Measurements from ENCODE around the gene RAB34.

Gene RAB34

DNA sequence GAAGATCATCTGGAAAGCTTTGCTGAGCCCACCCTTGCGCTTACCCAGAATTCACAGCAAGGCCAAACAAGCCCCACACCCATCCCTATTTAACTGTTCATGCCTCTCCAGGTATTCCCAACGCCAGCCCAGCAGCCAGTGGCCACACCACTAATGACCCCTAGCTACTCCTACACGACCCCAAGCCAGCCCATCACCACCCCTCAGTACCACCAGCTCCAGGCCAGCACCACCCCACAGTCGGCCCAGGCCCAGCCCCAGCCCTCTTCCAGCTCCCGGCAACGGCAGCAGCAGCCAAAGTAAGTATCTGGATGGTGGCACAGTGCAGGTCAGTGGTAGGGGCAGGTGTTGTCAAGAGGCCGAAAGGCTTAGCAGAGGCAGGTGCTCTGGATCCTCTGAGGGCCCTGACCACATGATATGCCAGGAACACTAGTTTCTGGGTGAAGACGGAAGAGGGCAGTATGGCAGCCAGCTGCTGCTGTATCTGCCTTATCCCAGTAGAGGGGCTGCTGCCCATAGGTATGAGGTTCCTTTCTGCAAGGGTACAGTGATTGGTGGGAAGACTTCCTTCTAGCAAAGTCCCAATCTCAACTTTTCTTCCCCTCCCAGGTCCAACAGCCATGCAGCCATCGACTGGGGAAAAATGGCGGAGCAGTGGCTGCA lies 16.7 kb downstream of the RAB34 start:
- H3K14ac ChIP-seq (ENCODE audit: low read length in 2 of 2) = no peak overlapping the region
- H2AFZ ChIP-seq (ENCODE audit: low read depth, low read length) = no peak overlapping the region
- 98% methylated on average over 9 of the region's 10 CpGs for WGBS
- H2BK12ac ChIP-seq (ENCODE audit: low read length in 2 of 2) = no peak overlapping the region
- no peak overlapping the region for H2BK120ac ChIP-seq (ENCODE audit: low read depth, low read length)
- H3K4me2 ChIP-seq (ENCODE audit: low read length, poor library complexity, severe bottlenecking) = no peak overlapping the region
- H3K23ac ChIP-seq (ENCODE audit: low read length in 2 of 2) = no peak overlapping the region
- H4K91ac ChIP-seq (ENCODE audit: low read length) = no peak overlapping the region
- no peak overlapping the region for H3K9ac ChIP-seq (ENCODE audit: low read length)
- H2BK5ac ChIP-seq (ENCODE audit: low read depth, low read length, poor library complexity, severe bottlenecking) = no peak overlapping the region
- H3K27me3 ChIP-seq (ENCODE audit: control insufficient read depth in 1 of 2, insufficient read depth in 1 of 2, low read length in 2 of 2) = no peaks in the 10 kb centered on the region
- no peak overlapping the region for H3K4ac ChIP-seq (ENCODE audit: low read depth in 1 of 2, low read length in 2 of 2)
- H3K27ac ChIP-seq (ENCODE audit: low read length, poor library complexity, severe bottlenecking) = no peak overlapping the region
- H2AK5ac ChIP-seq (ENCODE audit: low read length, severe bottlenecking) = no peak overlapping the region
- H2BK15ac ChIP-seq (ENCODE audit: low read depth, poor library complexity, severe bottlenecking) = no peak overlapping the region
- no peak overlapping the region for H3K4me3 ChIP-seq (ENCODE audit: insufficient read depth in 1 of 2, low read depth in 1 of 2, low read length in 2 of 2)
- H3K79me1 ChIP-seq (replicated peaks; ENCODE audit: low read length, poor library complexity, severe bottlenecking) = peaks cover 11% of the 10 kb centered on the region
- H3K36me3 ChIP-seq (ENCODE audit: control insufficient read depth in 1 of 2, insufficient read depth in 2 of 2, low read depth in 1 of 2, low read length in 2 of 2) = peaks cover 96 to 98% of the 10 kb centered on the region in 2 experiments
- H3K9me3 ChIP-seq (ENCODE audit: control insufficient read depth, low read length) = no peaks in the 10 kb centered on the region
- H3K18ac ChIP-seq (ENCODE audit: low read depth in 1 of 2, low read length in 2 of 2) = no peak overlapping the region
- DNase-seq = no peak
- no peak overlapping the region for H4K8ac ChIP-seq (ENCODE audit: low read length)
- peaks cover 4% of the 10 kb centered on the region for H3K4me1 ChIP-seq (ENCODE audit: control insufficient read depth, insufficient read depth, low read depth, low read length)

DNA sequence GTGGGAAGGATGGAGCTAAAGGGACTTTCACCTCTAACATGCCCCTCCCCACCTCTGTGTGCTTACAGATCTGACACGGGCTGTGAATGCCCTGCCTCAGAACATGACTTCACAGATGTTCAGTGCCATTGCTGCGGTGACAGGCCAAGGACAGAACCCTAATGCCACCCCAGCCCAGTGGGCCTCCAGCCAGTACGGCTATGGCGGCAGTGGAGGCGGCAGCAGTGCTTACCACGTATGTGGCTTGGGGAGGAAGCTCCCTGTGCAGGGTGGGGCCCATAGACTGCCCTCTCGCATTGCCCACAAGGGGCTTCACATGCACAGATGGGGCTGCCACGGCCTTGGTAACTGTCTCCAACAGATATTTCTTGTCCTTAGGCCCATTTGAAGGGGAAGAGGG lies 17.4 kb downstream of the RAB34 start:
- H2BK5ac ChIP-seq (ENCODE audit: low read depth, low read length, poor library complexity, severe bottlenecking) = no peak overlapping the region
- H3K14ac ChIP-seq (ENCODE audit: low read length in 2 of 2) = no peak overlapping the region
- H3K4me3 ChIP-seq (ENCODE audit: insufficient read depth in 1 of 2, low read depth in 1 of 2, low read length in 2 of 2) = no peak overlapping the region
- H3K9ac ChIP-seq (ENCODE audit: low read length) = no peak overlapping the region
- H2AFZ ChIP-seq (ENCODE audit: low read depth, low read length) = no peak overlapping the region
- H3K4ac ChIP-seq (ENCODE audit: low read depth in 1 of 2, low read length in 2 of 2) = no peak overlapping the region
- H3K27me3 ChIP-seq (ENCODE audit: control insufficient read depth in 1 of 2, insufficient read depth in 1 of 2, low read length in 2 of 2) = no peaks in the 10 kb centered on the region
- no peak overlapping the region for H3K4me2 ChIP-seq (ENCODE audit: low read length, poor library complexity, severe bottlenecking)
- no peaks in the 10 kb centered on the region for H3K9me3 ChIP-seq (ENCODE audit: control insufficient read depth, low read length)
- no peak overlapping the region for H2BK15ac ChIP-seq (ENCODE audit: low read depth, poor library complexity, severe bottlenecking)
- no peak overlapping the region for H3K18ac ChIP-seq (ENCODE audit: low read depth in 1 of 2, low read length in 2 of 2)
- H2BK120ac ChIP-seq (ENCODE audit: low read depth, low read length) = no peak overlapping the region
- no peak overlapping the region for H3K23ac ChIP-seq (ENCODE audit: low read length in 2 of 2)
- H2AK5ac ChIP-seq (ENCODE audit: low read length, severe bottlenecking) = no peak overlapping the region
- H3K36me3 ChIP-seq (ENCODE audit: control insufficient read depth in 1 of 2, insufficient read depth in 2 of 2, low read depth in 1 of 2, low read length in 2 of 2) = peaks cover 96 to 98% of the 10 kb centered on the region in 2 experiments
- H2BK12ac ChIP-seq (ENCODE audit: low read length in 2 of 2) = no peak overlapping the region
- no peak overlapping the region for H4K91ac ChIP-seq (ENCODE audit: low read length)
- 98% methylated on average over 8 of the region's 8 CpGs for WGBS
- no peak for DNase-seq
- no peak overlapping the region for H4K8ac ChIP-seq (ENCODE audit: low read length)
- H3K79me1 ChIP-seq (replicated peaks; ENCODE audit: low read length, poor library complexity, severe bottlenecking) = peaks cover 11% of the 10 kb centered on the region
- H3K4me1 ChIP-seq (ENCODE audit: control insufficient read depth, insufficient read depth, low read depth, low read length) = peaks cover 4% of the 10 kb centered on the region
- H3K27ac ChIP-seq (ENCODE audit: low read length, poor library complexity, severe bottlenecking) = no peak overlapping the region

DNA sequence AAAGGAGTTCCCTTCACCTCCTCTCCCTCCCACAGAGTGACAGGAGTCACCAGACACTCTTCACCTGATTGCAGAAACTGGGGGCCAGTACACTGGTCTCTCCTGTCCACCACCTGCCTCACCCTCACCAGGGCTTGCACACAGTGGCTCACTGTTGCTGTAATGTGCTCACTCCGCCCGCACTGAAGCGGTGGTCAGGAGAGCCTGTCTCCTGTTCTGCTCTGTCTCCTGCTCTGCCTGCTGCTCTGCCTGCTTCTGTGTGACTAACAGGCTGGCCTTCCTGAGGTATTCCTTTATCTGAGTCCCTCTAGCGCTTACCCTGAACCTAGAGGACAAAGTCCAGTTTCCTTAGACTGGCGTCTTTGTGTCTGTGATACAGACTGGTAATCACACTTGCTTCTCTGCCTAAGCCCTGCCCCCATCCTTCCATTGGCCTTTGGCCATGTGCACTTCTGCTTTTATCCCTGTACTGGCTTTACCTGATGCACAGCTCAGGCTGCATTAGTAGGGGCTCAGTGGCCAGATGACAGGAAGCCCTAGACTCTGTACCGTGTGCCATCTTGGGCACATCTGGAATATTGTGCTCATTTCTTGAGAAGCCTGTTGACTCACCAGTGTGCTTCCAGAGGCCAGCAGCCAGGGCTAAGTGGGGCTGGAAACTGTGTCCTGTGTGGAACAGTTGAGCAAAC lies 19.3 kb downstream of the RAB34 start:
- H2BK5ac ChIP-seq (ENCODE audit: low read depth, low read length, poor library complexity, severe bottlenecking) = no peak overlapping the region
- H3K4ac ChIP-seq (ENCODE audit: low read depth in 1 of 2, low read length in 2 of 2) = no peak overlapping the region
- H3K36me3 ChIP-seq (ENCODE audit: control insufficient read depth in 1 of 2, insufficient read depth in 2 of 2, low read depth in 1 of 2, low read length in 2 of 2) = peaks cover 93 to 99% of the 10 kb centered on the region in 2 experiments
- H2BK120ac ChIP-seq (ENCODE audit: low read depth, low read length) = no peak overlapping the region
- H3K27ac ChIP-seq (ENCODE audit: low read length, poor library complexity, severe bottlenecking) = no peak overlapping the region
- no peak overlapping the region for H4K91ac ChIP-seq (ENCODE audit: low read length)
- H2BK12ac ChIP-seq (ENCODE audit: low read length in 2 of 2) = no peak overlapping the region
- no peak overlapping the region for H3K18ac ChIP-seq (ENCODE audit: low read depth in 1 of 2, low read length in 2 of 2)
- no peak overlapping the region for H3K4me2 ChIP-seq (ENCODE audit: low read length, poor library complexity, severe bottlenecking)
- no peak overlapping the region for H4K8ac ChIP-seq (ENCODE audit: low read length)
- no peaks in the 10 kb centered on the region for H3K27me3 ChIP-seq (ENCODE audit: control insufficient read depth in 1 of 2, insufficient read depth in 1 of 2, low read length in 2 of 2)
- 98% methylated on average over 6 of the region's 6 CpGs for WGBS
- no peak overlapping the region for H3K4me3 ChIP-seq (ENCODE audit: insufficient read depth in 1 of 2, low read depth in 1 of 2, low read length in 2 of 2)
- H3K9ac ChIP-seq (ENCODE audit: low read length) = no peak overlapping the region
- DNase-seq = no peak
- H3K23ac ChIP-seq (ENCODE audit: low read length in 2 of 2) = no peak overlapping the region
- H2BK15ac ChIP-seq (ENCODE audit: low read depth, poor library complexity, severe bottlenecking) = no peak overlapping the region
- peaks cover 16% of the 10 kb centered on the region for H3K79me1 ChIP-seq (replicated peaks; ENCODE audit: low read length, poor library complexity, severe bottlenecking)
- peaks cover 4% of the 10 kb centered on the region for H3K4me1 ChIP-seq (ENCODE audit: control insufficient read depth, insufficient read depth, low read depth, low read length)
- no peak overlapping the region for H3K14ac ChIP-seq (ENCODE audit: low read length in 2 of 2)
- H2AK5ac ChIP-seq (ENCODE audit: low read length, severe bottlenecking) = no peak overlapping the region
- no peaks in the 10 kb centered on the region for H3K9me3 ChIP-seq (ENCODE audit: control insufficient read depth, low read length)
- no peak overlapping the region for H2AFZ ChIP-seq (ENCODE audit: low read depth, low read length)

DNA sequence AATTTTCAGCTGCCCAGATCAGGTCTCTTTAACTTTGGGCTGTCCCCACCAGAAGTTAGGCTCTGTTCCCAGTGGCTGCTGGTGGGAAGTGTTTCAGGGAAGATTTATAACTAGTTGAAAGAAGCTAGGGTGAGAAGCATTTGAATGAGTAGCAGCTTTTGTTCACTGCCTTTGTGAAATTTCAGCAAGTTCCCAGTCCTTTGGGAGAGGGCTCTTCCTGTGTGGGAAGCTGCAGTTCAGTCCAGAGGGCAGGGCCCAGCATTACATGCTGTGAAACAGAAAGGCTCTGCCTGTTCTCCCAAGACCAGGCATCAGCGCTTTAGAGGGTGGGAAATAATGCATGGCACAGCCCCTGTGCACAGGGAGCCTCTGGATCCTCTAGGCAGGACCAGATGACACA lies 23.8 kb downstream of the RAB34 start:
- Histone ChIP-seq H3K4me1 (ENCODE audit: control insufficient read depth, insufficient read depth, low read depth, low read length) (no peaks in the 10 kb centered on the region), H2BK120ac (ENCODE audit: low read depth, low read length) (no peak overlapping the region), H3K27ac (ENCODE audit: low read length, poor library complexity, severe bottlenecking) (no peak overlapping the region), H3K27me3 (ENCODE audit: control insufficient read depth in 1 of 2, insufficient read depth in 1 of 2, low read length in 2 of 2) (no peaks in the 10 kb centered on the region), H3K23ac (ENCODE audit: low read length in 2 of 2) (no peak overlapping the region), H3K9me3 (ENCODE audit: control insufficient read depth, low read length) (no peaks in the 10 kb centered on the region), H3K14ac (ENCODE audit: low read length in 2 of 2) (no peak overlapping the region), H2BK15ac (ENCODE audit: low read depth, poor library complexity, severe bottlenecking) (no peak overlapping the region), H2AFZ (ENCODE audit: low read depth, low read length) (no peak overlapping the region), H2AK5ac (ENCODE audit: low read length, severe bottlenecking) (no peak overlapping the region), H3K9ac (ENCODE audit: low read length) (no peak overlapping the region), H3K18ac (ENCODE audit: low read depth in 1 of 2, low read length in 2 of 2) (no peak overlapping the region), H3K36me3 (ENCODE audit: control insufficient read depth in 1 of 2, insufficient read depth in 2 of 2, low read depth in 1 of 2, low read length in 2 of 2) (peaks cover 85 to 92% of the 10 kb centered on the region in 2 experiments), H4K91ac (ENCODE audit: low read length) (no peak overlapping the region), H3K4me2 (ENCODE audit: low read length, poor library complexity, severe bottlenecking) (no peak overlapping the region), H4K8ac (ENCODE audit: low read length) (no peak overlapping the region), H2BK5ac (ENCODE audit: low read depth, low read length, poor library complexity, severe bottlenecking) (no peak overlapping the region), H2BK12ac (ENCODE audit: low read length in 2 of 2) (no peak overlapping the region), H3K4me3 (ENCODE audit: insufficient read depth in 1 of 2, low read depth in 1 of 2, low read length in 2 of 2) (no peak overlapping the region), H3K79me1 (replicated peaks; ENCODE audit: low read length, poor library complexity, severe bottlenecking) (peaks cover 14% of the 10 kb centered on the region), H3K4ac (ENCODE audit: low read depth in 1 of 2, low read length in 2 of 2) (no peak overlapping the region)
- DNase-seq = no peak
- WGBS = 100% methylated on average over 1 of the region's 1 CpG
